Measurements from ENCODE around the gene TEC.

DNA sequence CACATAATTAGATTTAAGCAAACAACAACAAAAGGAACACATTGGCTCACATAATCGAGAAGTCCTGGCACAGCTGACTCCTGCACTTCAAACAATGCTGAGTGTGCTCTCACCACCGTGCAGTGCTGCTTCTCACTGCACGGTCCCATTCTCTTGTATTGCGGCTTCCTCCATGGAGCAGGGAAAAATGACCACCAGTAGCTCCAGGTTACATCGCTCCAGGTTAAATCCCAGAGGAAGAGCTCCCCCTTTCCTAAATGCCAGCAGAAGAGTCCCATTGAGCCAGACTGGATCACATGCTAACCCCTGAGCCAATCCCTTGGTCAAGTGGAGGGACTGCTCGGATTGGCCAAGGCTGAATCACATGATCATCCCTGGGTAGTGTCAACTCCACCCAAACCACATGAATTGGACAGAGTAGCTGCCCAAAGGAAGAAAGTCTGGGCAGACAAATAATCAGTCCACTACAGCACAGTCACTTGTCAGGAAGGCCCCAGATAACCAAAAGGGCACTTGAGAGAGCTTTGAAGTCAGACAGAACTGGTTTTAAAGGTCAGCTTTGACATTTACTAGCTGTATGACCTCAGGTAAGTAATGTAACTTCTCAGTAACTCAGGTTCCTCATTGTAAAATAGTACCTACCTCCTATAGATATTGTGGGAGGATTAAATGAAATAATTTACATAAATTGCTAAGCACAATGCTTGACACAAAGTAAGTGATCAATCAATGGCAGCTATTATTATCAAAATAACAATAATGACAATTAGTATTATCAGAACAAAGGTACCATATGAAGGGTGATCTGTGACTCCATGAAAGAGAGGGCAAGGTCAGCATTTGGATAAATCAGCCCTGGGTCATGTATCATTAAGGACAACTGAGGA is 14.3 kb downstream of the TEC start:
- TF ChIP-seq CTCF (conservative IDR thresholded peaks at IDR 0.05) (no peak), ZFX (IDR thresholded peaks at IDR 0.05) (no peak)

All from C4-2B (cell line).